Measurements from ENCODE around the gene COG2. TPM values are rescaled to one million over a fixed set of nuclear protein-coding genes. Genes with fewer than 3 reads are reported as not detected.

Gene COG2
- total and polyA plus RNA-seq, 2 of the 13 experiments (the other 11 are each of a cell fraction or from before 2014, with no cell fraction given), result 16.8 to 36.3 TPM

DNA sequence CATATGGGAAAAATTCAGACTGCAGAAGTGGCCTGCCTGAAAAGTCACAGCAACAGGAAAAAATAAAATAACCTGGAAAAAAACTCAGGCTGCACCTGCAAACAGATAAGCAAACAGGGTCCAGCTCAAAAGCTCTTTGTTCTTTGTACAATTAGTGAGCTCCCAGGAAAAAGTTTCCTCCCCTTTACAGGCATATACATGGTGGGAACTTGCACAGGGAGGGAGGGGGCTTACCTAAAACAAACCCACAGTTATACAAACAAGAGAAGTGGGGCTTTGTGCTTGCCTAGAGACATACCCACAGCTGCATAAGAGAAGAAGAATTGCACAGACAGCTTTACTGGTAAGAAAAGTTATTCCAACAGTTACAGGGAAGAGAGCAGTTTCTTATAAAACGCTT lies 31.7 kb upstream of the COG2 start:
- H3K4me2 ChIP-seq (ENCODE audit: low read depth, low read length), result peak overlapping the region; percentile 37
- intact Hi-C loops (cut with micrococcal nuclease; ENCODE audit: unreplicated experiment), result no loop called here
- DNase-seq (ENCODE audit: low spot score), result peak; percentile 56
- H3K36me3 ChIP-seq (replicated peaks in 1 of 2; ENCODE audit: control insufficient read depth in 1 of 2, insufficient read depth in 2 of 2, low read length in 2 of 2), result no peaks in the 10 kb centered on the region
- H3K4me1 ChIP-seq (ENCODE audit: insufficient read depth, low read length), result peaks cover 22% of the 10 kb centered on the region
- H3K27ac ChIP-seq (ENCODE audit: extremely low read length, insufficient read depth, low read length), result no peak overlapping the region
- H2AFZ ChIP-seq (ENCODE audit: low read length), result no peak overlapping the region
- whole genome bisulfite sequencing (ENCODE audit: low lambda C conversion rate), result 0% methylated on average over 1 of the region's 1 CpG
- no peak for FAIRE-seq
- H3K4me3 ChIP-seq (replicated peaks in 1 of 3; ENCODE audit: insufficient read depth in 1 of 3, low read depth in 2 of 3, low read length in 3 of 3), result no peak overlapping the region
- ChIA-PET POLR2A (no interaction called here), CTCF (ENCODE audit: low intra/inter-chr PET ratio, low total read pairs) (no interaction called here)
- no peaks in the 10 kb centered on the region; a peak in 1 of 5 replicates for H3K27me3 ChIP-seq (ENCODE audit: control insufficient read depth in 1 of 2, insufficient read depth in 2 of 2, low read length in 2 of 2)
- no peak overlapping the region for H3K9ac ChIP-seq (ENCODE audit: insufficient read depth, low read depth, low read length)
- no TSS peak for BruUV-seq (replicated peaks)
- H3K9me3 ChIP-seq (ENCODE audit: low read length), result no peaks in the 10 kb centered on the region
- in situ Hi-C loops (cut with HindIII; ENCODE audit: extremely low pct_ligation_motif_present, low pct_unique_long_range_greater_than_20kb), result no loop called here
- H4K20me1 ChIP-seq (ENCODE audit: insufficient read depth, low read length), result no peaks in the 10 kb centered on the region
- peak; percentile 67 for ATAC-seq
- H3K79me2 ChIP-seq (ENCODE audit: insufficient read depth, low read length), result no peaks in the 10 kb centered on the region
- TF ChIP-seq ASH2L (IDR thresholded peaks at IDR 0.05; ENCODE audit: insufficient read length, low read depth, low read length), result no peak
- TF ChIP-seq NR1H2 (CRISPR knock-in tag; IDR thresholded peaks at IDR 0.05; ENCODE audit: borderline replicate concordance, low read depth), result no peak
- TF ChIP-seq ZNF775 (CRISPR knock-in tag; IDR thresholded peaks at IDR 0.05; ENCODE audit: borderline replicate concordance), result no peak
- TF ChIP-seq ZNF17 (CRISPR knock-in tag; IDR thresholded peaks at IDR 0.05), result no peak
- TF ChIP-seq, protein P1, sequence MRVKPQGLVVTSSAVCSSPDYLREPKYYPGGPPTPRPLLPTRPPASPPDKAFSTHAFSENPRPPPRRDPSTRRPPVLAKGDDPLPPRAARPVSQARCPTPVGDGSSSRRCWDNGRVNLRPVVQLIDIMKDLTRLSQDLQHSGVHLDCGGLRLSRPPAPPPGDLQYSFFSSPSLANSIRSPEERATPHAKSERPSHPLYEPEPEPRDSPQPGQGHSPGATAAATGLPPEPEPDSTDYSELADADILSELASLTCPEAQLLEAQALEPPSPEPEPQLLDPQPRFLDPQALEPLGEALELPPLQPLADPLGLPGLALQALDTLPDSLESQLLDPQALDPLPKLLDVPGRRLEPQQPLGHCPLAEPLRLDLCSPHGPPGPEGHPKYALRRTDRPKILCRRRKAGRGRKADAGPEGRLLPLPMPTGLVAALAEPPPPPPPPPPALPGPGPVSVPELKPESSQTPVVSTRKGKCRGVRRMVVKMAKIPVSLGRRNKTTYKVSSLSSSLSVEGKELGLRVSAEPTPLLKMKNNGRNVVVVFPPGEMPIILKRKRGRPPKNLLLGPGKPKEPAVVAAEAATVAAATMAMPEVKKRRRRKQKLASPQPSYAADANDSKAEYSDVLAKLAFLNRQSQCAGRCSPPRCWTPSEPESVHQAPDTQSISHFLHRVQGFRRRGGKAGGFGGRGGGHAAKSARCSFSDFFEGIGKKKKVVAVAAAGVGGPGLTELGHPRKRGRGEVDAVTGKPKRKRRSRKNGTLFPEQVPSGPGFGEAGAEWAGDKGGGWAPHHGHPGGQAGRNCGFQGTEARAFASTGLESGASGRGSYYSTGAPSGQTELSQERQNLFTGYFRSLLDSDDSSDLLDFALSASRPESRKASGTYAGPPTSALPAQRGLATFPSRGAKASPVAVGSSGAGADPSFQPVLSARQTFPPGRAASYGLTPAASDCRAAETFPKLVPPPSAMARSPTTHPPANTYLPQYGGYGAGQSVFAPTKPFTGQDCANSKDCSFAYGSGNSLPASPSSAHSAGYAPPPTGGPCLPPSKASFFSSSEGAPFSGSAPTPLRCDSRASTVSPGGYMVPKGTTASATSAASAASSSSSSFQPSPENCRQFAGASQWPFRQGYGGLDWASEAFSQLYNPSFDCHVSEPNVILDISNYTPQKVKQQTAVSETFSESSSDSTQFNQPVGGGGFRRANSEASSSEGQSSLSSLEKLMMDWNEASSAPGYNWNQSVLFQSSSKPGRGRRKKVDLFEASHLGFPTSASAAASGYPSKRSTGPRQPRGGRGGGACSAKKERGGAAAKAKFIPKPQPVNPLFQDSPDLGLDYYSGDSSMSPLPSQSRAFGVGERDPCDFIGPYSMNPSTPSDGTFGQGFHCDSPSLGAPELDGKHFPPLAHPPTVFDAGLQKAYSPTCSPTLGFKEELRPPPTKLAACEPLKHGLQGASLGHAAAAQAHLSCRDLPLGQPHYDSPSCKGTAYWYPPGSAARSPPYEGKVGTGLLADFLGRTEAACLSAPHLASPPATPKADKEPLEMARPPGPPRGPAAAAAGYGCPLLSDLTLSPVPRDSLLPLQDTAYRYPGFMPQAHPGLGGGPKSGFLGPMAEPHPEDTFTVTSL (CRISPR knock-in tag; IDR thresholded peaks at IDR 0.05; ENCODE audit: borderline replicate concordance), result 0 out of 2 replicates have a peak, but pooled peaks have one; percentile 27
- TF ChIP-seq, protein P2, sequence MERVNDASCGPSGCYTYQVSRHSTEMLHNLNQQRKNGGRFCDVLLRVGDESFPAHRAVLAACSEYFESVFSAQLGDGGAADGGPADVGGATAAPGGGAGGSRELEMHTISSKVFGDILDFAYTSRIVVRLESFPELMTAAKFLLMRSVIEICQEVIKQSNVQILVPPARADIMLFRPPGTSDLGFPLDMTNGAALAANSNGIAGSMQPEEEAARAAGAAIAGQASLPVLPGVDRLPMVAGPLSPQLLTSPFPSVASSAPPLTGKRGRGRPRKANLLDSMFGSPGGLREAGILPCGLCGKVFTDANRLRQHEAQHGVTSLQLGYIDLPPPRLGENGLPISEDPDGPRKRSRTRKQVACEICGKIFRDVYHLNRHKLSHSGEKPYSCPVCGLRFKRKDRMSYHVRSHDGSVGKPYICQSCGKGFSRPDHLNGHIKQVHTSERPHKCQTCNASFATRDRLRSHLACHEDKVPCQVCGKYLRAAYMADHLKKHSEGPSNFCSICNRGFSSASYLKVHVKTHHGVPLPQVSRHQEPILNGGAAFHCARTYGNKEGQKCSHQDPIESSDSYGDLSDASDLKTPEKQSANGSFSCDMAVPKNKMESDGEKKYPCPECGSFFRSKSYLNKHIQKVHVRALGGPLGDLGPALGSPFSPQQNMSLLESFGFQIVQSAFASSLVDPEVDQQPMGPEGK (CRISPR knock-in tag; IDR thresholded peaks at IDR 0.05), result peak; percentile 75; the same call in 1 of the 2 replicates
- no peak for TF ChIP-seq SRY (CRISPR knock-in tag; IDR thresholded peaks at IDR 0.05)
- no peak for TF ChIP-seq TEAD3 (CRISPR knock-in tag; optimal IDR thresholded peaks at IDR 0.05; ENCODE audit: borderline replicate concordance)
- TF ChIP-seq ZNF790 (CRISPR knock-in tag; IDR thresholded peaks at IDR 0.05; ENCODE audit: borderline replicate concordance), result no peak
- peak; percentile 36; the same call in 1 of the 2 replicates for TF ChIP-seq SOX5 (CRISPR knock-in tag; IDR thresholded peaks at IDR 0.05; ENCODE audit: borderline replicate concordance)
- TF ChIP-seq NR3C1 (CRISPR knock-in tag; IDR thresholded peaks at IDR 0.05), result no peak
- no peak for TF ChIP-seq ZNF850 (CRISPR knock-in tag; conservative IDR thresholded peaks at IDR 0.05)
- no peak for TF ChIP-seq CBX5 (CRISPR knock-in tag; IDR thresholded peaks at IDR 0.05; ENCODE audit: borderline replicate concordance)
- no peak for TF ChIP-seq SIN3A (IDR thresholded peaks at IDR 0.05; ENCODE audit: borderline replicate concordance, low read depth, low read length)
- no peak for TF ChIP-seq ZFP90 (CRISPR knock-in tag; IDR thresholded peaks at IDR 0.05; ENCODE audit: borderline replicate concordance)
- TF ChIP-seq SOX13 (IDR thresholded peaks at IDR 0.05), result no peak
- peak in 1 of 2 experiments; percentile 43; a peak in 2 of 4 replicates for TF ChIP-seq SOX13 (CRISPR knock-in tag; conservative IDR thresholded peaks at IDR 0.05 in 1 of 2, IDR thresholded peaks at IDR 0.05 in 1 of 2)
- TF ChIP-seq NR2F1 (CRISPR knock-in tag; IDR thresholded peaks at IDR 0.05), result no peak
